Measurements from ENCODE around the gene HINFP.
"Not testable (repeated sequence)": the region's sequence is repeated elsewhere in the genome, so short reads cannot be mapped to it uniquely, and the experiment has no call there.

HINFP gene

GRCh38 chr11:119181677-119182412 is 60.5 kb downstream of the HINFP start:
- no peak for DNase-seq (ENCODE audit: extremely low read depth, low read depth)
- TF ChIP-seq CTCF (IDR thresholded peaks at IDR 0.05; ENCODE audit: low read depth, low read length), result no peak

GRCh38 chr11:119184399-119184798 is 63.0 kb downstream of the HINFP start:
- DNase-seq (ENCODE audit: extremely low read depth, low read depth), result not testable (repeated sequence)
